SK-N-SH (cell line): Measurements from ENCODE around the gene MED31. TPM values are rescaled to one million over a fixed set of nuclear protein-coding genes. Genes with fewer than 3 reads are reported as not detected.

Experiments
- CTCF ChIA-PET: fragments of 300-600, 350-600 bp; formaldehyde crosslinking; extraction: SDS; loops from one replicate; lab custom pipeline; 2021; lab: Yijun Ruan, JAX
- POLR2A ChIA-PET: fragments of 350-600 bp; sonication (Branson Sonifier 250); formaldehyde crosslinking; extraction: SDS; loops from one replicate; lab custom pipeline; 2020; ENCODE audit warnings: antibody characterized with exemption, inconsistent platforms; lab: Yijun Ruan, JAX
- DNase-seq: peaks from one replicate; pipeline ENCODE4 v3.0.0; 2012
- H2AFZ ChIP-seq: fragments of 200-600 bp; sonication (generic); 2 replicates; pipeline ENCODE4 v1.8.1; 2016; ENCODE audit warnings: antibody characterized with exemption, mild to moderate bottlenecking, low read depth
- H3F3A ChIP-seq: fragments of 200-600 bp; sonication (generic); replicated peaks from 2 replicates; pipeline ENCODE3; 2016; ENCODE audit warnings: antibody characterized with exemption, mild to moderate bottlenecking; ENCODE audit not compliant: insufficient read depth
- H3K27ac ChIP-seq, 2 experiments: fragments of 200-500 bp in 1 of 2; fragments of 200-600 bp in 1 of 2; sonication (Bioruptor generic) in 1 of 2; sonication (generic), shearing (Covaris generic) in 1 of 2; 2 replicates each; pipeline versions ENCODE4 v1.5.1 to v1.6.1; 2014 to 2016; ENCODE audit warnings: low read depth in 2 of 2, inconsistent platforms in 1 of 2, low read length in 1 of 2, mild to moderate bottlenecking in 1 of 2, mixed read lengths in 1 of 2
- H3K27me3 ChIP-seq: fragments of 200-600 bp; sonication (generic), shearing (Covaris generic); 2 replicates; pipeline ENCODE4 v1.6.1; 2016; ENCODE audit warnings: mixed run types; ENCODE audit not compliant: insufficient read depth
- H3K36me3 ChIP-seq, 2 experiments: fragments of 200-500 bp in 1 of 2; fragments of 200-600 bp in 1 of 2; sonication (Bioruptor generic) in 1 of 2; sonication (generic) in 1 of 2; replicated peaks in 1 of 2; 2 replicates each; pipeline versions ENCODE3 to v1.5.1; 2014 to 2016; ENCODE audit warnings: low read length in 1 of 2, mild to moderate bottlenecking in 1 of 2; ENCODE audit not compliant: insufficient read depth in 2 of 2, control insufficient read depth in 1 of 2
- H3K4me1 ChIP-seq, 2 experiments: fragments of 200-500 bp in 1 of 2; fragments of 200-600 bp in 1 of 2; sonication (Bioruptor generic) in 1 of 2; sonication (generic), shearing (Covaris generic) in 1 of 2; 2 replicates each; pipeline versions ENCODE4 v1.5.1 to v1.6.1; 2014 to 2016; ENCODE audit warnings: low read depth in 1 of 2, low read length in 1 of 2, mixed run types in 1 of 2; ENCODE audit not compliant: insufficient read depth in 2 of 2, control insufficient read depth in 1 of 2
- H3K4me2 ChIP-seq: fragments of 200-600 bp; sonication (generic), shearing (Covaris generic); 2 replicates; pipeline ENCODE4 v1.6.1; 2017; ENCODE audit warnings: mixed run types
- H3K4me3 ChIP-seq, 2 experiments: fragments of 200-500 bp in 1 of 2; fragments of 200-600 bp in 1 of 2; sonication (Bioruptor generic) in 1 of 2; sonication (generic), shearing (Covaris generic) in 1 of 2; 2 replicates each; pipeline versions ENCODE4 v1.5.1 to v1.8.1; 2014 to 2016; ENCODE audit warnings: low read depth in 2 of 2, inconsistent platforms in 1 of 2, low read length in 1 of 2, mild to moderate bottlenecking in 1 of 2, mixed read lengths in 1 of 2, moderate library complexity in 1 of 2
- H3K79me2 ChIP-seq: fragments of 200-600 bp; sonication (generic); 2 replicates; pipeline ENCODE4 v1.8.1; 2017; ENCODE audit warnings: mild to moderate bottlenecking; ENCODE audit not compliant: insufficient read depth
- H3K9ac ChIP-seq: fragments of 200-600 bp; sonication (generic); 2 replicates; pipeline ENCODE4 v1.6.1; 2017; ENCODE audit warnings: mixed run types
- H3K9me2 ChIP-seq: fragments of 200-600 bp; sonication (generic); 2 replicates; pipeline ENCODE4 v1.6.1; 2017; ENCODE audit warnings: mixed run types
- H3K9me3 ChIP-seq: fragments of 200-600 bp; sonication (generic); 2 replicates; pipeline ENCODE4 v1.6.1; 2017; ENCODE audit warnings: mixed run types, mild to moderate bottlenecking, moderate library complexity
- H4K20me1 ChIP-seq: fragments of 200-600 bp; sonication (generic); 2 replicates; pipeline ENCODE4 v1.6.1; 2017; ENCODE audit warnings: mild to moderate bottlenecking, mixed run types; ENCODE audit not compliant: insufficient read depth
- EP300 ChIP-seq, 2 experiments: IDR thresholded peaks; 2 replicates each; pipeline versions ENCODE4 v1.4.0 to v1.6.1; 2012; ENCODE audit warnings: borderline replicate concordance in 1 of 2, low read depth in 1 of 2, low read length in 1 of 2
- FOSL2 ChIP-seq: IDR thresholded peaks from 2 replicates; pipeline ENCODE4 v1.4.0; 2012; ENCODE audit warnings: low read depth, mild to moderate bottlenecking, moderate library complexity, borderline replicate concordance
- FOXJ3 ChIP-seq: sonication (generic); formaldehyde crosslinking; IDR thresholded peaks from 2 replicates; pipeline ENCODE4 v1.5.1; 2020; ENCODE audit warnings: mild to moderate bottlenecking, missing genetic modification reagents
- FOXM1 ChIP-seq: IDR thresholded peaks from 2 replicates; pipeline ENCODE4 v1.4.0; 2012; ENCODE audit warnings: low read depth, mild to moderate bottlenecking
- GABPA ChIP-seq: IDR thresholded peaks from 2 replicates; pipeline ENCODE4 v1.4.0; 2012; ENCODE audit warnings: low read depth, mild to moderate bottlenecking
- MXI1 ChIP-seq: IDR thresholded peaks from 2 replicates; pipeline ENCODE4 v1.6.1; 2012; ENCODE audit warnings: mild to moderate bottlenecking, low read depth, low read length, improper control_type of control experiment
- NFIC ChIP-seq: IDR thresholded peaks from 2 replicates; pipeline ENCODE4 v1.4.0; 2012; ENCODE audit warnings: borderline replicate concordance
- NRF1 ChIP-seq: IDR thresholded peaks from 2 replicates; pipeline ENCODE4 v1.6.1; 2012; ENCODE audit warnings: low read depth, mild to moderate bottlenecking, low read length
- POLR2AphosphoS5 ChIP-seq: IDR thresholded peaks from 2 replicates; pipeline ENCODE4 v1.6.1; 2012; ENCODE audit warnings: low read depth, low read length
- RCOR1 ChIP-seq: fragments of 150-350 bp; IDR thresholded peaks from 2 replicates; pipeline ENCODE4 v1.6.1; 2017; ENCODE audit warnings: antibody characterized with exemption, low read length
- RFX5 ChIP-seq: IDR thresholded peaks from 2 replicates; pipeline ENCODE4 v1.6.1; 2012; ENCODE audit warnings: mild to moderate bottlenecking, improper control_type of control experiment, low read length
- RXRA ChIP-seq: IDR thresholded peaks from 2 replicates; pipeline ENCODE4 v1.4.0; 2012; ENCODE audit warnings: low read depth, mild to moderate bottlenecking, borderline replicate concordance
- SIN3A ChIP-seq: IDR thresholded peaks from 2 replicates; pipeline ENCODE4 v1.6.1; 2012; ENCODE audit warnings: low read depth, mild to moderate bottlenecking, low read length, moderate library complexity, borderline replicate concordance
- TAF1 ChIP-seq: IDR thresholded peaks from 2 replicates; pipeline ENCODE4 v1.6.1; 2012; ENCODE audit warnings: low read depth, mild to moderate bottlenecking, low read length, moderate library complexity, borderline replicate concordance
- TCF12 ChIP-seq: IDR thresholded peaks from 2 replicates; pipeline ENCODE4 v1.4.0; 2012
- TEAD4 ChIP-seq: IDR thresholded peaks from 2 replicates; pipeline ENCODE4 v1.4.0; 2012; ENCODE audit warnings: mild to moderate bottlenecking, borderline replicate concordance; ENCODE audit not compliant: insufficient read depth
- WGBS: methylation state at CpG from one replicate; pipeline ENCODE4 v1.1.6; 2017; ENCODE audit warnings: low lambda C conversion rate; 5-methylcytosine and 5-hydroxymethylcytosine counted together
- polyA plus RNA-seq, 3 experiments: library from polyadenylated mRNA; depleted of rRNA; stranded (reverse); fragments of >200 nt; gene quantifications; 2 replicates each; pipeline ENCODE4 v1.2.3, GENCODE V29; 2012
- TF ChIP-seq, protein P1 (sequence below): IDR thresholded peaks from 2 replicates; pipeline ENCODE4 v1.4.0; 2012; ENCODE audit warnings: low read depth, borderline replicate concordance
- TF ChIP-seq, protein P2 (sequence below): IDR thresholded peaks from 2 replicates; pipeline ENCODE4 v1.4.0; 2012; ENCODE audit warnings: low read depth
- TF ChIP-seq, protein P3 (sequence below): IDR thresholded peaks from 2 replicates; pipeline ENCODE4 v1.6.1; 2012; ENCODE audit warnings: mild to moderate bottlenecking, low read depth, low read length, moderate library complexity
- TF ChIP-seq, protein P4 (sequence below): IDR thresholded peaks from 2 replicates; pipeline ENCODE4; 2012

Gene MED31
- polyA plus RNA-seq, 1 of the 3 experiments (the other 2 are of a cell fraction), result 15.1 TPM

DNA sequence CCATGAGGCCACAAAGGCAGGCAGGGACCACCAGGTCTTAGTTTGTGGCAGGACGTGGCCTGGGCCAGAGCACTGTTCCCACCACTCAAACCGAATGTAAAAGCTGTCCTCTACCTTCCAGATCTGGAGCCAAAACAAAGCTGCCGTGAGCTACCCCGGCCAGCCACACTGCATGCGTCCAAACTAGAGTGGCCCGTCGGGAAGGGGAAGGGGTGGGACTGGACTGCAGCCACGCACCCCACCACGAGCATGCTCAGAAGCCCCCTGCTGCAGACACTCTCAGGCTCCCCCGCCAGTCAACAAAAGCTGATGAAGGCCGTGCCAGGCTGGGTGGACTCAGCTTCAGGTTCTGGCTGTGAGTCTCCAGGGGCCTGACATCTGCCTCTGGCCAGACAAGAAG lies 46.6 kb upstream of the MED31 start:
- POLR2A ChIA-PET, result no interaction called here

More for the DNA sequence above, 46.6 kb upstream of the MED31 start:
- no peak for DNase-seq
- peaks cover 70% of the 10 kb centered on the region for H3K27me3 ChIP-seq
- no peaks in the 10 kb centered on the region for H3F3A ChIP-seq
- no peak for TF ChIP-seq NFIC
- no peak for TF ChIP-seq RXRA
- TF ChIP-seq TAF1, result no peak
- TF ChIP-seq FOSL2, result no peak
- TF ChIP-seq, protein P1, sequence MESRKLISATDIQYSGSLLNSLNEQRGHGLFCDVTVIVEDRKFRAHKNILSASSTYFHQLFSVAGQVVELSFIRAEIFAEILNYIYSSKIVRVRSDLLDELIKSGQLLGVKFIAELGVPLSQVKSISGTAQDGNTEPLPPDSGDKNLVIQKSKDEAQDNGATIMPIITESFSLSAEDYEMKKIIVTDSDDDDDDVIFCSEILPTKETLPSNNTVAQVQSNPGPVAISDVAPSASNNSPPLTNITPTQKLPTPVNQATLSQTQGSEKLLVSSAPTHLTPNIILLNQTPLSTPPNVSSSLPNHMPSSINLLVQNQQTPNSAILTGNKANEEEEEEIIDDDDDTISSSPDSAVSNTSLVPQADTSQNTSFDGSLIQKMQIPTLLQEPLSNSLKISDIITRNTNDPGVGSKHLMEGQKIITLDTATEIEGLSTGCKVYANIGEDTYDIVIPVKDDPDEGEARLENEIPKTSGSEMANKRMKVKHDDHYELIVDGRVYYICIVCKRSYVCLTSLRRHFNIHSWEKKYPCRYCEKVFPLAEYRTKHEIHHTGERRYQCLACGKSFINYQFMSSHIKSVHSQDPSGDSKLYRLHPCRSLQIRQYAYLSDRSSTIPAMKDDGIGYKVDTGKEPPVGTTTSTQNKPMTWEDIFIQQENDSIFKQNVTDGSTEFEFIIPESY, result no peak
- no peak for TF ChIP-seq GABPA
- TF ChIP-seq FOXJ3 (CRISPR knock-in tag), result no peak
- TF ChIP-seq, protein P2, sequence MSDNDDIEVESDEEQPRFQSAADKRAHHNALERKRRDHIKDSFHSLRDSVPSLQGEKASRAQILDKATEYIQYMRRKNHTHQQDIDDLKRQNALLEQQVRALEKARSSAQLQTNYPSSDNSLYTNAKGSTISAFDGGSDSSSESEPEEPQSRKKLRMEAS, result no peak
- no peak for TF ChIP-seq FOXM1
- TF ChIP-seq NRF1, result no peak
- TF ChIP-seq RFX5, result no peak
- no peak for TF ChIP-seq TEAD4
- no peak for TF ChIP-seq MXI1
- TF ChIP-seq, protein P3, sequence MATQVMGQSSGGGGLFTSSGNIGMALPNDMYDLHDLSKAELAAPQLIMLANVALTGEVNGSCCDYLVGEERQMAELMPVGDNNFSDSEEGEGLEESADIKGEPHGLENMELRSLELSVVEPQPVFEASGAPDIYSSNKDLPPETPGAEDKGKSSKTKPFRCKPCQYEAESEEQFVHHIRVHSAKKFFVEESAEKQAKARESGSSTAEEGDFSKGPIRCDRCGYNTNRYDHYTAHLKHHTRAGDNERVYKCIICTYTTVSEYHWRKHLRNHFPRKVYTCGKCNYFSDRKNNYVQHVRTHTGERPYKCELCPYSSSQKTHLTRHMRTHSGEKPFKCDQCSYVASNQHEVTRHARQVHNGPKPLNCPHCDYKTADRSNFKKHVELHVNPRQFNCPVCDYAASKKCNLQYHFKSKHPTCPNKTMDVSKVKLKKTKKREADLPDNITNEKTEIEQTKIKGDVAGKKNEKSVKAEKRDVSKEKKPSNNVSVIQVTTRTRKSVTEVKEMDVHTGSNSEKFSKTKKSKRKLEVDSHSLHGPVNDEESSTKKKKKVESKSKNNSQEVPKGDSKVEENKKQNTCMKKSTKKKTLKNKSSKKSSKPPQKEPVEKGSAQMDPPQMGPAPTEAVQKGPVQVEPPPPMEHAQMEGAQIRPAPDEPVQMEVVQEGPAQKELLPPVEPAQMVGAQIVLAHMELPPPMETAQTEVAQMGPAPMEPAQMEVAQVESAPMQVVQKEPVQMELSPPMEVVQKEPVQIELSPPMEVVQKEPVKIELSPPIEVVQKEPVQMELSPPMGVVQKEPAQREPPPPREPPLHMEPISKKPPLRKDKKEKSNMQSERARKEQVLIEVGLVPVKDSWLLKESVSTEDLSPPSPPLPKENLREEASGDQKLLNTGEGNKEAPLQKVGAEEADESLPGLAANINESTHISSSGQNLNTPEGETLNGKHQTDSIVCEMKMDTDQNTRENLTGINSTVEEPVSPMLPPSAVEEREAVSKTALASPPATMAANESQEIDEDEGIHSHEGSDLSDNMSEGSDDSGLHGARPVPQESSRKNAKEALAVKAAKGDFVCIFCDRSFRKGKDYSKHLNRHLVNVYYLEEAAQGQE, result no peak
- no peak for TF ChIP-seq EP300 (IDR thresholded peaks at IDR 0.05; ENCODE audit: borderline replicate concordance in 1 of 2, low read depth in 1 of 2, low read length in 1 of 2)
- TF ChIP-seq RCOR1, result no peak
- no peak for TF ChIP-seq SIN3A
- TF ChIP-seq POLR2AphosphoS5, result no peak
- TF ChIP-seq, protein P4, sequence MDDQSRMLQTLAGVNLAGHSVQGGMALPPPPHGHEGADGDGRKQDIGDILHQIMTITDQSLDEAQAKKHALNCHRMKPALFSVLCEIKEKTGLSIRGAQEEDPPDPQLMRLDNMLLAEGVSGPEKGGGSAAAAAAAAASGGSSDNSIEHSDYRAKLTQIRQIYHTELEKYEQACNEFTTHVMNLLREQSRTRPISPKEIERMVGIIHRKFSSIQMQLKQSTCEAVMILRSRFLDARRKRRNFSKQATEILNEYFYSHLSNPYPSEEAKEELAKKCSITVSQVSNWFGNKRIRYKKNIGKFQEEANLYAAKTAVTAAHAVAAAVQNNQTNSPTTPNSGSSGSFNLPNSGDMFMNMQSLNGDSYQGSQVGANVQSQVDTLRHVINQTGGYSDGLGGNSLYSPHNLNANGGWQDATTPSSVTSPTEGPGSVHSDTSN, result no peak
- TF ChIP-seq TCF12, result no peak
- TF ChIP-seq, all 33 proteins: peak for 0
- Histone ChIP-seq H3K36me3 (no peaks in the 10 kb centered on the region), H3K9me3 (no peaks in the 10 kb centered on the region), H3K4me3 (no peak overlapping the region), H3K9me2 (no peaks in the 10 kb centered on the region), H2AFZ (no peak overlapping the region), H3K9ac (no peak overlapping the region), H3K4me1 (no peaks in the 10 kb centered on the region), H4K20me1 (no peaks in the 10 kb centered on the region), H3K79me2 (no peaks in the 10 kb centered on the region), H3K4me2 (no peak overlapping the region), H3K27ac (no peak overlapping the region)
- CTCF ChIA-PET, result no interaction called here
- 8% methylated on average over 9 of the region's 11 CpGs for WGBS
